ENCODE measurements around the gene WWC2.

WWC2 gene

DNA sequence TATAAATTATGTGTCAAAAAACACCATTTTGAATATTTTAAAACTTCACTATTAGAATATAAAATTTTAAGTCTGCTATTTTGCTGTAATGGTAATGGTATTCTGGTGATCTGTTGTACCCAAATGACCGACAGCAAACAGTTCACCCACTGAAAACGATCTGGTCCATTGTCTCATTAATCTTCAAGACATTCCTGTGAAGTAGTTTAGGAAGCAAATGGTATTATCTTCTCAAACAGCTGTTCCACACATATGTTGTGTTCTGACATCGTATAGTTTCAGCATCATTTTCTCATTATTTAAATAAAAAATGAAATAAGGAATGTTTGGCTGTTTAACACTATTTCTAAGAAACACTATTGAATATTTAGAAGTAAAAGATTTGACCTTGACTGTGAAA is 98.1 kb downstream of the WWC2 start:
- no CpG with 5 or more reads among the region's 3 CpGs for WGBS (ENCODE audit: insufficient coverage, insufficient read length)
- Histone ChIP-seq H3K4me1 (ENCODE audit: control insufficient read depth, insufficient read depth, low read length) (0 out of 2 replicates have a peak, but pooled peaks cover 1% of the 10 kb centered on the region), H3K4me3 (ENCODE audit: low read length) (no peak overlapping the region), H3K27ac (ENCODE audit: low read length) (no peak overlapping the region), H3K36me3 (ENCODE audit: control insufficient read depth, insufficient read depth, low read length) (no peaks in the 10 kb centered on the region), H3K27me3 (ENCODE audit: control insufficient read depth, insufficient read depth, low read length) (no peaks in the 10 kb centered on the region), H3K9me3 (ENCODE audit: control insufficient read depth, insufficient read depth, low read length) (no peaks in the 10 kb centered on the region)
- DNase-seq (ENCODE audit: low read depth, low spot score) = no peak

DNA sequence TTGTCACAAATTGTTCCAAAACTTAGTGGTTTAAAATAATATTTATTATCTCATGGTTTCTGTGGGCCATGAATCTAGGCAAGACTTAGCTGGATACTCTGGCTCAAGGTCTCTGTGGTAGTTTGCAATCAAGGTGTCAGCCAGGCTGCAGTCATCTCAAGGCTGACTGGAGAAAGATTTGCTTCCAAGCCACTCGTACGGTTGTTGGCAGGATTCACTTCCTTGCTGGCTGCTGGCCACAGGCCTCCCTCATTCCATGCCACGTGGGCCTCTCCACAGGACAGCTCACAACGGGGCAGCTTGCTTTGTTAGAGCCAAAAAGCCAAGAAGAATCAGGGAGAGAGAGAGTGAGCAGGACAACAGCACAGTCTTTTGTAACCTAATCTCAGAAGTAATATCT is 101.4 kb downstream of the WWC2 start:
- no peaks in the 10 kb centered on the region for H3K36me3 ChIP-seq (ENCODE audit: control insufficient read depth, insufficient read depth, low read length)
- no peaks in the 10 kb centered on the region for H3K9me3 ChIP-seq (ENCODE audit: control insufficient read depth, insufficient read depth, low read length)
- H3K27me3 ChIP-seq (ENCODE audit: control insufficient read depth, insufficient read depth, low read length) = no peaks in the 10 kb centered on the region
- 0 out of 2 replicates have a peak, but pooled peaks cover 1% of the 10 kb centered on the region for H3K4me1 ChIP-seq (ENCODE audit: control insufficient read depth, insufficient read depth, low read length)
- DNase-seq (ENCODE audit: low read depth, low spot score) = no peak
- no CpG with 5 or more reads among the region's 4 CpGs for WGBS (ENCODE audit: insufficient coverage, insufficient read length)
- no peak overlapping the region for H3K4me3 ChIP-seq (ENCODE audit: low read length)
- no peak overlapping the region for H3K27ac ChIP-seq (ENCODE audit: low read length)

DNA sequence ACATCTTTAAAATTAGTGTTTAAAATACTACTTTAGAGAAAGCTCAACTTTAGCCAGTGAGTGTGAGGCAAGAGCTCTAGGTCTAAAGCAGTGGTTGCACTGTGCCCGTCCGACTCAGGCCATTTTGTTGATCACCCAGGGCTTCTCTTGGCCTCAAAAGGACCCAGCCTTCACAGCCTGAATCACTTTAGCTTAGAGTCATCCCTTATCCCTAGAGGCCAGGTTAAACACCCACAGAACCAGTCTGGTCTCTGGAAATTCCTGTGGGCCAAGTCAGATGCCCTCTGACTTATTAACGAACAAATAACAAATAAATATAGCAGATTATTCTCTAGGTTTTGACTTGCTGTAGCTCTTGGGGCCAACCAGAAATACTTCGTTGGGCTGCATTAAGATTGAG is 102.3 kb downstream of the WWC2 start:
- no peak overlapping the region for H3K27ac ChIP-seq (ENCODE audit: low read length)
- 0 out of 2 replicates have a peak, but pooled peaks cover 1% of the 10 kb centered on the region for H3K4me1 ChIP-seq (ENCODE audit: control insufficient read depth, insufficient read depth, low read length)
- no CpG with 5 or more reads among the region's 4 CpGs for WGBS (ENCODE audit: insufficient coverage, insufficient read length)
- H3K36me3 ChIP-seq (ENCODE audit: control insufficient read depth, insufficient read depth, low read length) = no peaks in the 10 kb centered on the region
- H3K27me3 ChIP-seq (ENCODE audit: control insufficient read depth, insufficient read depth, low read length) = no peaks in the 10 kb centered on the region
- no peaks in the 10 kb centered on the region for H3K9me3 ChIP-seq (ENCODE audit: control insufficient read depth, insufficient read depth, low read length)
- DNase-seq (ENCODE audit: low read depth, low spot score) = no peak
- no peak overlapping the region for H3K4me3 ChIP-seq (ENCODE audit: low read length)

DNA sequence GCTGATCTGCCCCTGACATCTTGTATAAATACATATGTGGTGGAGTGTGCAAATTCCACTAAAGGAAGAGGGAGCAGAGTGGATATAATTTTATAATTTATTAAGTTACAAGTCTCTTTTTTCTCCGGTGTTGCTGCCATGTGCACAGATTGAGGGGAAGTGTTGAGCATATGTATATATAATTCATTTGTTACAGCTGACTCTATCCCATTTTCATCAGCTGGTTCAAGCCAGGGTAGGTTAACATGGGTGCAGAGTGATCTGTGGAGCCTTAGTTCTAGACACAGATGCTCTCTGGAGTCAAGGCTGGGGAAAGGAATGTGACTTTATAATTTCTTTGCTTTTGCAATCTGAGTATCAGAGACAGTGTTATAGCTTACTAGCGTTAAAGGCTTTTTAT is 103.5 kb downstream of the WWC2 start:
- Histone ChIP-seq H3K4me1 (ENCODE audit: control insufficient read depth, insufficient read depth, low read length) (0 out of 2 replicates have a peak, but pooled peaks cover 1% of the 10 kb centered on the region), H3K27ac (ENCODE audit: low read length) (no peak overlapping the region), H3K4me3 (ENCODE audit: low read length) (no peak overlapping the region), H3K27me3 (ENCODE audit: control insufficient read depth, insufficient read depth, low read length) (no peaks in the 10 kb centered on the region), H3K9me3 (ENCODE audit: control insufficient read depth, insufficient read depth, low read length) (no peaks in the 10 kb centered on the region), H3K36me3 (ENCODE audit: control insufficient read depth, insufficient read depth, low read length) (no peaks in the 10 kb centered on the region)
- no CpG with 5 or more reads among the region's 2 CpGs for WGBS (ENCODE audit: insufficient coverage, insufficient read length)
- no peak for DNase-seq (ENCODE audit: low read depth, low spot score)

DNA sequence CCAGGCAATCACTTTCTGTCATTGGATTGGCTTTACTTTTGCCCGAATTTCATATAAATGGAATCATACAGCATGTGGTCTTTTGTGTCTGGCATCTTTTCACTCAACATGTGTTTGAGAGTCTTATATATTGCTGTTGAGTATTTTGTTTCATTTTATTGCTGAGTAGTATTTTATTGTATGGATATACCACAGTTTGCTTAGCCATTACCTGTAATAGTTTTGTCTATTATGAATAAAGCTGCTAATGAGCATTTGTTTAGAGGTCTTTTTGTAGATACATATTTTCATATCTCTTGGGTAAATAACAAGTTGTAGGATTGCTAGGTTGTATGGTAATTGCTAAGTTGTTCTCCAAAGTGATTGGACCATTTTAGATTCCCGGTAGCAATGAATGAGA is 105.7 kb downstream of the WWC2 start:
- WGBS (ENCODE audit: insufficient coverage, insufficient read length) = no CpG with 5 or more reads among the region's 2 CpGs
- 0 out of 2 replicates have a peak, but pooled peaks cover 2% of the 10 kb centered on the region for H3K36me3 ChIP-seq (ENCODE audit: control insufficient read depth, insufficient read depth, low read length)
- no peak overlapping the region for H3K27ac ChIP-seq (ENCODE audit: low read length)
- DNase-seq (ENCODE audit: low read depth, low spot score) = no peak
- no peaks in the 10 kb centered on the region for H3K27me3 ChIP-seq (ENCODE audit: control insufficient read depth, insufficient read depth, low read length)
- H3K9me3 ChIP-seq (ENCODE audit: control insufficient read depth, insufficient read depth, low read length) = no peaks in the 10 kb centered on the region
- 0 out of 2 replicates have a peak, but pooled peaks cover 1% of the 10 kb centered on the region for H3K4me1 ChIP-seq (ENCODE audit: control insufficient read depth, insufficient read depth, low read length)
- no peak overlapping the region for H3K4me3 ChIP-seq (ENCODE audit: low read length)

DNA sequence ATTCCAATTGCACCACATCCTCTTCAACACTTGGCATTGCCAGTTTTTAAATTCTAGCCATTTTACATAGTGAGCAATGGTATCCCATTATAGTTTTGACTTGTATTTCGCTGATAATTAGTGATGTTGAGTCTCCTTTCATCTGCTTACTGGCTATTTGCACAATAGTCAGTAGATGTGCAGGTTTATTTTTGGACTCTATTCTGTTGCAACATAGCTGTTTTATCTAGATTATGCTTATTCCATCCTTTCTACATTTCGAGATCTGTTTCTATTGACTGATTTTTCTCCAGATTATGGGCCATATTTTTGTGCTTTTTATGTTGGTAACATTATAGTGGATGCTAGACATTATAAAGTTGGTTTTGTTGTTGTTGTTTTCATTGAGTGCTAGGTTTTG is 106.1 kb downstream of the WWC2 start:
- 0 out of 2 replicates have a peak, but pooled peaks cover 1% of the 10 kb centered on the region for H3K4me1 ChIP-seq (ENCODE audit: control insufficient read depth, insufficient read depth, low read length)
- no peak for DNase-seq (ENCODE audit: low read depth, low spot score)
- H3K9me3 ChIP-seq (ENCODE audit: control insufficient read depth, insufficient read depth, low read length) = no peaks in the 10 kb centered on the region
- no CpG with 5 or more reads among the region's 2 CpGs for WGBS (ENCODE audit: insufficient coverage, insufficient read length)
- H3K27ac ChIP-seq (ENCODE audit: low read length) = no peak overlapping the region
- 0 out of 2 replicates have a peak, but pooled peaks cover 2% of the 10 kb centered on the region for H3K36me3 ChIP-seq (ENCODE audit: control insufficient read depth, insufficient read depth, low read length)
- no peak overlapping the region for H3K4me3 ChIP-seq (ENCODE audit: low read length)
- no peaks in the 10 kb centered on the region for H3K27me3 ChIP-seq (ENCODE audit: control insufficient read depth, insufficient read depth, low read length)

DNA sequence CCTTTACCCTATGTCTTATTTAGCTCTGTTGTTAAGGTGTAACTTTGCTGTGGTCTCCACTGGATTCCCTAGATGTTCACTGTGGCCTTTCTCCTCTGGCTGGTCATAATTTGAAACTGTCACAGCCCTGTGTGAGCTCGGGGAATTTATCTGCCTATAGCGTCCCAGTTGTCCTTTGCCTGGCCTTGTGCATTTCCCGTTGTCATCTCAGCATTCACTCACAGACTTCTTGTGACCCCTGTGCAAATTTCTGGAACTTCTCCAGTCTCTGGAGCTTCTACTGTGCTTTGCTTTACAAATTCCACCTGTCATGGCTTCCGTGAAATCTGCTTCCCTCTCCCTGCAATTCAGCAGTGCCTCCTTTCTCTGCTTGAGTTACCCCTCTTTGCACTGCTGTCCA is 106.7 kb downstream of the WWC2 start:
- Histone ChIP-seq H3K4me3 (ENCODE audit: low read length) (no peak overlapping the region), H3K36me3 (ENCODE audit: control insufficient read depth, insufficient read depth, low read length) (0 out of 2 replicates have a peak, but pooled peaks cover 2% of the 10 kb centered on the region), H3K9me3 (ENCODE audit: control insufficient read depth, insufficient read depth, low read length) (no peaks in the 10 kb centered on the region), H3K27ac (ENCODE audit: low read length) (no peak overlapping the region), H3K27me3 (ENCODE audit: control insufficient read depth, insufficient read depth, low read length) (no peaks in the 10 kb centered on the region), H3K4me1 (ENCODE audit: control insufficient read depth, insufficient read depth, low read length) (no peaks in the 10 kb centered on the region)
- no CpG with 5 or more reads among the region's 4 CpGs for WGBS (ENCODE audit: insufficient coverage, insufficient read length)
- DNase-seq (ENCODE audit: low read depth, low spot score) = no peak

DNA sequence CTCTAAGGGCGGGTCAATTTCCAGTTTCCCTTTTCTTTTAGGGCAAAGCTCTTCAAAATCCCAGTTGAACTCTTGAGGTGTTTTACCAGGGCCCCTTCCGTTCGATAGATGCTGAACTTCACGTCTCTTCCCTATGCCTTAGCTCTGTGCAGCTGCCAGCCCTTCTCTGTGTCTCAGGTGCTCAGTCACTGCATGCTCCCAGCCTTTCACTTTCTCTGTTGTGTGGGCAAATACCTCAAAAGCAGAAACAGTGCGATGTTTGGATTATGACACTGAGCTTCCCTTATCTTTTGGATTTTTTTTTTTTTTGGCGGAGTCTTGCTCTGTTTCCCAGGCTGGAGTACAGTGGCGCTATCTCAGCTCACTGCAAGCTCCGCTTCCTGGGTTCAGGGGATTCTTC is 112.5 kb downstream of the WWC2 start:
- DNase-seq (ENCODE audit: low read depth, low spot score) = no peak
- peaks cover 3% of the 10 kb centered on the region for H3K4me1 ChIP-seq (ENCODE audit: control insufficient read depth, insufficient read depth, low read length)
- H3K9me3 ChIP-seq (ENCODE audit: control insufficient read depth, insufficient read depth, low read length) = no peaks in the 10 kb centered on the region
- WGBS (ENCODE audit: insufficient coverage, insufficient read length) = no CpG with 5 or more reads among the region's 8 CpGs
- no peak overlapping the region for H3K4me3 ChIP-seq (ENCODE audit: low read length)
- 0 out of 2 replicates have a peak, but pooled peaks cover 2% of the 10 kb centered on the region for H3K36me3 ChIP-seq (ENCODE audit: control insufficient read depth, insufficient read depth, low read length)
- no peaks in the 10 kb centered on the region for H3K27me3 ChIP-seq (ENCODE audit: control insufficient read depth, insufficient read depth, low read length)
- H3K27ac ChIP-seq (ENCODE audit: low read length) = no peak overlapping the region

DNA sequence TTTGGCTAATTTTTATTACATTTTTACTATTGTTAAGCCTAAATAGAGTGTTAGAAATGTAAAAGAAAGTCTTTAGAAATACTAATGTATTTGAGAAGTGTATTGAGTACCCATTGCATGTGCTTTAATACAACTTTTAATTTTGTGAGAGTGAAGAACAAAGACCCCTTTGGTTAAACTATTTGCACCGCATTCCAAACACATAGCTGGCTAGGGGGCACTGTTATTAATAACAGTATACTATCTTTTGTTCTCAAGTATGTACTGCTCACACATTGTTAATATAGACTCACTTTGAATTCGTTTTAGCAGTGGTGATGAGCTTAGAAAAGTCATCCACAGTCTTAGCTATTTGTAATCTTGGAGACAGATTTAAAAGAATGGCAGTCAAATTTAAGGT is 114.9 kb downstream of the WWC2 start:
- DNase-seq (ENCODE audit: low read depth, low spot score) = no peak
- Histone ChIP-seq H3K4me3 (ENCODE audit: low read length) (no peak overlapping the region), H3K9me3 (ENCODE audit: control insufficient read depth, insufficient read depth, low read length) (no peaks in the 10 kb centered on the region), H3K27me3 (ENCODE audit: control insufficient read depth, insufficient read depth, low read length) (no peaks in the 10 kb centered on the region), H3K4me1 (ENCODE audit: control insufficient read depth, insufficient read depth, low read length) (peaks cover 3% of the 10 kb centered on the region), H3K36me3 (ENCODE audit: control insufficient read depth, insufficient read depth, low read length) (no peaks in the 10 kb centered on the region), H3K27ac (ENCODE audit: low read length) (no peak overlapping the region)
- no CpG with 5 or more reads among the region's 2 CpGs for WGBS (ENCODE audit: insufficient coverage, insufficient read length)

DNA sequence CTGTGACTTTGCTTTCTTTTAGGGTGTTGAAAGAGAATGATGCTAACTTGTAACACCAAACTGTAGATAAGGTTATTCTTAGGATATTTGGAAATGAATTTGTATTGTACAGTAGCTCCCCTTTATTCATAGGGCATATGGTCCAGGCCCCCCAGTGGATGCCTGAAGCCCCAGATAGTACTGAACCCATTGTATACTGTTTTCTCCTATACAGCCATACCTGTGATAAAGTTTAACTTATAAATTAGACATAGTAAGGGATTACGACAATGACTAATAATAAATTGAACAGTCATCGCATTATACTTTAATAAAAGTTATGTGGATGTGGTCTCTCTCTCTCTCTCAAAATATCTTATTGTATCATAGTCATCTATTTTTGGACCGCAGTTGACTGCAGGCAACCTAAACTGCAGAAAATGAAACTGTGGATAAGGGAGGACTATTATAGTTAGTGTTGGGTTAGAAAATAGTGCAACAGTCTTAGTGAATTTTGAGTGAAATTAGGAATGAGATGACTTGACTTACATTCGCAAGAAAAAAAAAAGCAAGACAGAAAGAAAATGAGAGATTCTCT is 115.9 kb downstream of the WWC2 start:
- Histone ChIP-seq H3K27ac (ENCODE audit: low read length) (no peak overlapping the region), H3K4me1 (ENCODE audit: control insufficient read depth, insufficient read depth, low read length) (peaks cover 3% of the 10 kb centered on the region), H3K27me3 (ENCODE audit: control insufficient read depth, insufficient read depth, low read length) (no peaks in the 10 kb centered on the region), H3K9me3 (ENCODE audit: control insufficient read depth, insufficient read depth, low read length) (no peaks in the 10 kb centered on the region), H3K36me3 (ENCODE audit: control insufficient read depth, insufficient read depth, low read length) (no peaks in the 10 kb centered on the region), H3K4me3 (ENCODE audit: low read length) (no peak overlapping the region)
- no peak for DNase-seq (ENCODE audit: low read depth, low spot score)
- WGBS (ENCODE audit: insufficient coverage, insufficient read length) = no CpG with 5 or more reads among the region's 4 CpGs

DNA sequence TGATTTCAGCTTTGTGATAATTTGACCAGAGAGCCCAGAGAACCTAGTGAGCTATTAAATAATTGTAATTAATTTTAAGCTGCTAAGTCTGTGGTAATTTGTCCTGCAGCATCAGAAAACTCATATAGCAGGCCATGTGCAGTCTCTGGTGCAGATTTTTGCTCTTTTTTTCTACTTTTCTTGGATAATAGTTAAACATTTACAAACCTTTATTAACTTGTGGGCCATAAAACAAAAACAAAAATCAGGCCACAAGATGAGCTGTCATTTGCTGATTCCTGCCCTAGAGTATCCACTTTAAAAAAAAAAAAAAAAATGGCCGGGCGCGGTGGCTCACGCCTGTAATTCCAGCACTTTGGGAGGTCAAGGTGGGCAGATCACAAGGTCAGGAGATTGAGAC is 121.2 kb downstream of the WWC2 start:
- Histone ChIP-seq H3K36me3 (ENCODE audit: control insufficient read depth, insufficient read depth, low read length) (no peaks in the 10 kb centered on the region), H3K4me3 (ENCODE audit: low read length) (no peak overlapping the region), H3K4me1 (ENCODE audit: control insufficient read depth, insufficient read depth, low read length) (no peaks in the 10 kb centered on the region), H3K27me3 (ENCODE audit: control insufficient read depth, insufficient read depth, low read length) (no peaks in the 10 kb centered on the region), H3K27ac (ENCODE audit: low read length) (no peak overlapping the region), H3K9me3 (ENCODE audit: control insufficient read depth, insufficient read depth, low read length) (no peaks in the 10 kb centered on the region)
- no CpG with 5 or more reads among the region's 4 CpGs for WGBS (ENCODE audit: insufficient coverage, insufficient read length)
- no peak for DNase-seq (ENCODE audit: low read depth, low spot score)
